ENCODE data around the gene FTO.
"Not testable (repeated sequence)": the region's sequence is repeated elsewhere in the genome, so short reads cannot be mapped to it uniquely, and the experiment has no call there.

Gene FTO

DNA sequence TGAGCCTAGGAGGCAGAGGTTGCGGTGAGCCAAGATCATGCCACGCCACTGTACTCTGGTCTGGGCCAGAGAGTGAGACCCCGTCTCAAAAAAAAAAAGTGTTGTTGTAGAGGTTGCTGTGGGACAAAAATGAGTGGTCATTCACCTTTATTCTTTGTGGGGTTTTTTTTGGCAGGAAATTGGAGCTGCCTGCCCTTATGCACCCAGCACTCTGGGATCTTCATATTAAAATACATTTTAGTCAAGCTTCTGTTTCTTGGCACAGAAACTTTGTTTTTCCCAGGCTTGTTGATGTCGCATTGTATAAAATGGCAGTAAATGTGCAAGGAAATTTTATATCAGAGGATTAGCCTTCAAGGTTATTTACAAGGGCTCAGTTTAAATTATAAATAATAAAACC lies 174.3 kb downstream of the FTO start:
- H3K4me3 ChIP-seq (ENCODE audit: low read depth, low read length) = no peak overlapping the region
- POLR2A ChIA-PET = no interaction called here
- TF ChIP-seq, protein P1, sequence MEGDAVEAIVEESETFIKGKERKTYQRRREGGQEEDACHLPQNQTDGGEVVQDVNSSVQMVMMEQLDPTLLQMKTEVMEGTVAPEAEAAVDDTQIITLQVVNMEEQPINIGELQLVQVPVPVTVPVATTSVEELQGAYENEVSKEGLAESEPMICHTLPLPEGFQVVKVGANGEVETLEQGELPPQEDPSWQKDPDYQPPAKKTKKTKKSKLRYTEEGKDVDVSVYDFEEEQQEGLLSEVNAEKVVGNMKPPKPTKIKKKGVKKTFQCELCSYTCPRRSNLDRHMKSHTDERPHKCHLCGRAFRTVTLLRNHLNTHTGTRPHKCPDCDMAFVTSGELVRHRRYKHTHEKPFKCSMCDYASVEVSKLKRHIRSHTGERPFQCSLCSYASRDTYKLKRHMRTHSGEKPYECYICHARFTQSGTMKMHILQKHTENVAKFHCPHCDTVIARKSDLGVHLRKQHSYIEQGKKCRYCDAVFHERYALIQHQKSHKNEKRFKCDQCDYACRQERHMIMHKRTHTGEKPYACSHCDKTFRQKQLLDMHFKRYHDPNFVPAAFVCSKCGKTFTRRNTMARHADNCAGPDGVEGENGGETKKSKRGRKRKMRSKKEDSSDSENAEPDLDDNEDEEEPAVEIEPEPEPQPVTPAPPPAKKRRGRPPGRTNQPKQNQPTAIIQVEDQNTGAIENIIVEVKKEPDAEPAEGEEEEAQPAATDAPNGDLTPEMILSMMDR (IDR thresholded peaks at IDR 0.05; ENCODE audit: insufficient read depth, low read length, missing control alignments) = no peak
- no peak for DNase-seq (ENCODE audit: low read depth, low spot score)
- CTCF ChIA-PET = interaction anchor here (5.3 kb wide), 1 partner anchor 13 kb away, joined by 51 read pairs; no protein-coding TSS in a partner anchor

DNA sequence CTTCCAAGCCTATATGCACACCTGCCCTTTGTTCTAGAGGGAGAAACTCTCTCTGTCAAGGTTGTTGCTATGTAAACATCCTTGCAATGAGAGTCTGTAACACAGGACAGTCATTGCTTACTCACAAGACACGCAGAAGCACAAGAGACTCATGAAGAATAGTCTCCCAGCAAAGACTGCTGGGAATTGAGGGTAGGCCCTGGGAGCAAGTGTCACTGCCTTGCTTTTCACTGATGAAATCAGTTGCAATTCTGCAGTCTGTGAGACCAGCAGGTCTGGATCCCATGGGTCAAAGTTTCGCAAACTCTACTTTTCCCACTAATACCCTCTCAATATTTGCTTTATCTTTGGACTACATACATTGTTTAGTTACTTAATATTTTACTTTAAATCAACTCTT lies 177.4 kb downstream of the FTO start:
- DNase-seq (ENCODE audit: low read depth, low spot score) = peak; percentile 38
- POLR2A ChIA-PET = no interaction called here
- CTCF ChIA-PET = interaction anchor here (1.4 to 5.3 kb wide), 2 partner anchors 10 to 138 kb away, joined by 4 to 51 read pairs; no protein-coding TSS in a partner anchor

DNA sequence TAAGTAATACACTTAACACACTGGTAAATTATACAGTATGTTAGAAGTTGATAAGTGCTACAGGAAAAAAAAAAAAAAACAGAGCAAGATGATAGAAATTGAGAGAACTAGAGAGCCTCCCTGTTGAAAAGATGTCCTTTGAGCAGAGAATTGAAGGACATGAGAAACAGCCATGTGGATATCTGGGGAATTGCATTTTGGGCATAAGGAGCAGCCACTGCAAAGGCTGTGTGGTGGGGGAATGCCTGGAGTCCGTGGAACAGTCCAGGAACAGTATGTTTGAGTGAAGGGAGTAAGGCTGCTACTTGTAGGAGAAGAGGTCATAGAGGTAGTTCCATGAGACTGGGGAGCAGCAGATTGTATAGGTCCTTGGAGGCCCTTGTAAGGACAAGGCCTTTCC lies 178.4 kb downstream of the FTO start:
- TF ChIP-seq, protein P1 (IDR thresholded peaks at IDR 0.05; ENCODE audit: insufficient read depth, low read length, missing control alignments) = no peak
- no peak overlapping the region for H3K4me3 ChIP-seq (ENCODE audit: low read depth, low read length)
- CTCF ChIA-PET = interaction anchor here (1.5 kb wide), 1 partner anchor 10 kb away, joined by 3 read pairs; no protein-coding TSS in a partner anchor
- DNase-seq (ENCODE audit: low read depth, low spot score) = no peak
- POLR2A ChIA-PET = no interaction called here

More for the DNA sequence above, 177.4 kb downstream of the FTO start:
- H3K4me3 ChIP-seq (ENCODE audit: low read depth, low read length) = no peak overlapping the region
- TF ChIP-seq, protein P1 (IDR thresholded peaks at IDR 0.05; ENCODE audit: insufficient read depth, low read length, missing control alignments) = no peak

DNA sequence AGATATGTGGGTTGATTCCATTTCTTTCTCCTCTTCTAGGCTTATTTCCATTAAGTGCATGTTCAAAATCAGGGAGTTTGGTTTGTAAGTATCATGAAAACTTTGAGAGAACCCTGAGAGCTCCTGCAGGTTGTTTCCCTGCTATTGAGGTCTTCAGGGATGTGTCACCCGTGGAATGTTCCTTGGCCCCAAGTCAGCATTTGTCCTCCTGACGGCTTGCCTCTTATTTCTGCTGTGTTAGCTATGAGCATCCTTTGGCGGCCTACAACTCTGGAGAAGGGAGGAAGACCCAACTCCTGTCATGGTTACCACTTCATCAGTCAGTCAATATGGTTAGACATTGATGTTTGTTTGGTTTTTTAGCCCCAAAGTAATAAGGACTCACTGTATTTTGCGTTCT lies 180.8 kb downstream of the FTO start:
- no peak overlapping the region for H3K4me3 ChIP-seq (ENCODE audit: low read depth, low read length)
- TF ChIP-seq, protein P1 (IDR thresholded peaks at IDR 0.05; ENCODE audit: insufficient read depth, low read length, missing control alignments) = no peak
- no peak for DNase-seq (ENCODE audit: low read depth, low spot score)
- POLR2A ChIA-PET = no interaction called here
- CTCF ChIA-PET = interaction anchor here (1.0 to 1.4 kb wide), 2 partner anchors 8 to 14 kb away, joined by 3 read pairs; no protein-coding TSS in a partner anchor

DNA sequence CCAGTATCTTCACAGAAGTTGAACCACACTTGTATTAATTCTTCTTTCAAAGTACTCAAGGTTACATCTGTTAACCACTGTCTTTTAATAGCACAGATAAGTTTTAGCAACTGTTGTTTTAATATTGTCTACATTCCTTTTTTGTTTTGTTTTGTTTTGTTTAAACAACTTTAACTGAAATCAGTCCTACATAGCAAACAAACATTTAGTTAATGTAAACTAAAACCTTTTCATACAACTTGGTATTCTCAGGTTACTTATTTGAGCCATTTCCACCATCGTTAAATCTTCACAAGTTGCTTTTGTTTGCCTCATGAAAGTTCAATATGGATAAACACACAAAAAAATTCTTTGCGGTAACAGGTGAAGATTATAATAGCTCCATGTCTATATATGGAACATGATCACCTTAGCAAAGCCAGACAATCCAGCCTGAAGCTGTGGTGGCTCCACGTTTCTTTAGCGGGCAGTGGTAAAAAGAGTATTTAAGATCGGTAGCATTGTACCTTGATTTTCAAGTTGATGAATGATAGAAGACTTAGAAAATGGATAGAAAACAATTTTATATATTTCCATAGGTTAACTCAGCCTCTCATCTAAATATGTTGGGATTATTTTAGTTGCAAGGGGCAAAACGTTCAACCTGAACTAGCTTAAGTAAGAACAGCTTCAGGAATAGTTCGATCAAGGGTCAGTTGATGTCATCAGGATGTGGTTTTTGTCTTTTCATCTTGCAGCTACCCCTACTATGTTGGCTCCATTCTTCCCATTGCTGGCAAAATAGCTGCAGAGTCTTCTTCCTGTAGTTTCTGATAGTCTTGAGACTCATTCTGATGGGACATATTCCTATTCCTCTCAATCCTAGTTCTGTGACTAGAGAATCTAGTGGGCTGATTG lies 182.8 kb downstream of the FTO start:
- TF ChIP-seq, protein P1 (IDR thresholded peaks at IDR 0.05; ENCODE audit: insufficient read depth, low read length, missing control alignments) = no peak
- ChIA-PET POLR2A (no interaction called here), CTCF (interaction anchor here (0.7 to 6.4 kb wide), 2 partner anchors 112 to 337 kb away, joined by 4 to 54 read pairs; no protein-coding TSS in a partner anchor)

DNA sequence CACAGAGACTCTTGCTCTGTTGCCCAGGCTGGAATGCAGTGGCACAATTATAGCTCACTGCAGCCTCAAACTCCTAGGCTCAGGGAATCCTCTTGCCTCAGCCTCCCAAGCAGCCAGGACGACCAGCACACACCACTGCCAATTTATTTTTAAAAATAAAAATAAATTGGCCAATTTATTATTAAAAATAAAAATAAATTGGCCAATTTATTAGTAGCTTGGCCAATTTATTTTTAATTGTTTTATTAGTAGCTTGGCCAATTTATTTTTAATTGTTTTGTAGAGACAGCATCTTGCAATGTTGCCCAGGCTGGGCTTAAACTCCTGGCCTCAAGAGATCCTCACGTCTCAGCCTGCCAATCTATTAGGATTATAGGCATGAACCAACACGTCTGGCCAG lies 184.3 kb downstream of the FTO start:
- TF ChIP-seq, protein P1 (IDR thresholded peaks at IDR 0.05; ENCODE audit: insufficient read depth, low read length, missing control alignments) = no peak
- no peak for DNase-seq (ENCODE audit: low read depth, low spot score)
- no peak overlapping the region for H3K4me3 ChIP-seq (ENCODE audit: low read depth, low read length)
- CTCF ChIA-PET = interaction anchor here (0.9 to 6.4 kb wide), 2 partner anchors 114 to 892 kb away, joined by 3 to 54 read pairs; no protein-coding TSS in a partner anchor
- POLR2A ChIA-PET = no interaction called here

More for the DNA sequence above, 182.8 kb downstream of the FTO start:
- no peak for DNase-seq (ENCODE audit: low read depth, low spot score)
- H3K4me3 ChIP-seq (ENCODE audit: low read depth, low read length) = no peak overlapping the region

DNA sequence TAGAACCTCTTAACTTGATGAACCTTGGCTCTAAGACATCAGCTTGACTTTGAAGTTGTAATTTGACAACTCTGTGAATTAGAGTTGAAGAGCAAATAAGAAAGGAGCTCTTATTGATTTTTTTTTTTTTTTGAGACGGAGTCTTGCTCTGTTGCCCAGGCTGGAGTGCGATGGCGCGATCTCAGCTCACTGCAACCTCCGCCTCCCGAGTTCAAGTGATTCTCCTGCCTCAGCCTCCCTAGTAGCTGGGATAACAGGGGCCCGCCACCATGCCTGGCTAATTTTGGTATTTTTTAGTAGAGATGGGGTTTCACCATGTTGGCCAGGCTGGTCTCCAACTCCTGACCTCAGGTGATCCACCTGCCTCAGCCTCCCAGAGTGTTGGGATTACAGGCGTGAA lies 186.9 kb downstream of the FTO start:
- POLR2A ChIA-PET = not testable (repeated sequence)

More for the DNA sequence above, 186.9 kb downstream of the FTO start:
- not testable (repeated sequence) for DNase-seq (ENCODE audit: low read depth, low spot score); H3K4me3 ChIP-seq (ENCODE audit: low read depth, low read length)
- CTCF ChIA-PET = interaction anchor here (0.6 to 6.4 kb wide), 19 partner anchors 9 to 1573 kb away, joined by 3 to 54 read pairs (median 4); no protein-coding TSS in a partner anchor
